Measurements from ENCODE around the gene KNDC1. TPM values are rescaled to one million over a fixed set of nuclear protein-coding genes. Genes with fewer than 3 reads are reported as not detected.

The KNDC1 gene
- total and polyA plus RNA-seq, 10 of the 15 experiments (the other 5 are each of a cell fraction or from before 2014, with no cell fraction given) = 0.03 to 0.11 (median 0.05) TPM; not detected in 7

DNA sequence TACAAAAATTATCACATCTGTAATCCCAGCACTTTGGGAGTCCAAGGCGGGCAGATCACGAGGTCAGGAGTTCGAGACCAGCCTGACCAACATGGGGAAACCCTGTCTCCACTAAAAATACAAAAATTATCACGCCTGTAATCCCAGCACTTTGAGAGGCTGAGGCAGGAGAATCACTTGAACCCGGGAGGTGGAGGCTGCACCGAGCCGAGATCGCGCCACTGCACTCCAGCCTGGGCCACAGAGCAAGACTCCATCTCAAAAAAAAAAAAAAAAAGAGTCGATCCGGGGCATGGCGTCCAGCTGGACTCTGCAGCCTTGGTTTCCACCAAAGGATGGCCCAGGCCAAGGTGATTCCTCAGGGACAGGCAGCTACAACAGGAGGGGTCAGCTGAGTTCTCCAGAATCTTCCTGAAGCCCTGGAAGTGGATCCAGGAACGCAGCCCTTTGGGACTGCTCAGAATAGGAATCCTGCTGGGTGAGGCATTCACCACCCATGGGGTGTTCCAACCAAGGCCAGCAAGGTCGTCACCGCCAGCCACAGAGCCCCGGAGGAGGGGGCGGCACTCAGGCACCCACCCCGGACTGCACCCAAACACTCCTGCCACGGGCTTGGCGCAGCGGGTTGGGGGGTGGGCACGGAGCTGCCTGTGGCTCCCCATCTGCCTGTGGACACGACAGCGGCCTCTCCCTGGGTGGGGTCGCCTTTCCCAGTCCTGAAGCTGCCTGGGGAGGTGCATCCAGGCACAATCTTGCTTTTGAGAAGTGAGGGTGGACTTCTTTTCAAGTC is 58.0 kb downstream of the KNDC1 start:
- no peak for ATAC-seq
- ChIA-PET CTCF (no interaction called here), POLR2A (no interaction called here), SMC1A (ENCODE audit: uncharacterized antibody, unreplicated experiment) (no interaction called here), RAD21 (ENCODE audit: unreplicated experiment) (no interaction called here)
- no peak for TF ChIP-seq SREBF1 (IDR thresholded peaks at IDR 0.05; ENCODE audit: low read length)
- TF ChIP-seq TCF3 (IDR thresholded peaks at IDR 0.05; ENCODE audit: borderline replicate concordance, insufficient read depth, low read depth, low read length) = no peak
- Histone ChIP-seq H3K79me2 (ENCODE audit: control insufficient read depth, insufficient read depth, low read length) (no peaks in the 10 kb centered on the region), H2AFZ (ENCODE audit: control insufficient read depth, low read depth, low read length) (no peak overlapping the region), H3K4me2 (ENCODE audit: control insufficient read depth, insufficient read depth) (no peak overlapping the region), H3K9me3 (replicated peaks; ENCODE audit: control insufficient read depth, insufficient read depth, low read length) (no peaks in the 10 kb centered on the region), H3K27ac (ENCODE audit: control insufficient read depth, insufficient read depth) (no peak overlapping the region), H3K4me1 (ENCODE audit: control insufficient read depth, insufficient read depth, low read length) (no peaks in the 10 kb centered on the region), H3K36me3 (ENCODE audit: control insufficient read depth in 2 of 2, insufficient read depth in 2 of 2, low read length in 1 of 2) (no peaks in the 10 kb centered on the region), H4K20me1 (ENCODE audit: control insufficient read depth, insufficient read depth) (no peaks in the 10 kb centered on the region), H3K27me3 (replicated peaks in 1 of 2; ENCODE audit: control insufficient read depth in 2 of 2, insufficient read depth in 2 of 2, low read length in 1 of 2) (no peaks in the 10 kb centered on the region), H3K9ac (ENCODE audit: control insufficient read depth, insufficient read depth, low read length) (no peak overlapping the region), H3K4me3 (no peak overlapping the region)
- no peak for FAIRE-seq
- 36% methylated on average over 19 of the region's 25 CpGs for WGBS (ENCODE audit: insufficient coverage, insufficient replicate concordance, low lambda C conversion rate, missing lambda C conversion rate)
- no TSS peak for BruUV-seq (replicated peaks)
- in situ Hi-C loops (cut with MboI) = no loop called here
- DNase-seq (ENCODE audit: low read depth, low spot score) = no peak
- intact Hi-C loops (cut with micrococcal nuclease; ENCODE audit: unreplicated experiment) = no loop called here

DNA sequence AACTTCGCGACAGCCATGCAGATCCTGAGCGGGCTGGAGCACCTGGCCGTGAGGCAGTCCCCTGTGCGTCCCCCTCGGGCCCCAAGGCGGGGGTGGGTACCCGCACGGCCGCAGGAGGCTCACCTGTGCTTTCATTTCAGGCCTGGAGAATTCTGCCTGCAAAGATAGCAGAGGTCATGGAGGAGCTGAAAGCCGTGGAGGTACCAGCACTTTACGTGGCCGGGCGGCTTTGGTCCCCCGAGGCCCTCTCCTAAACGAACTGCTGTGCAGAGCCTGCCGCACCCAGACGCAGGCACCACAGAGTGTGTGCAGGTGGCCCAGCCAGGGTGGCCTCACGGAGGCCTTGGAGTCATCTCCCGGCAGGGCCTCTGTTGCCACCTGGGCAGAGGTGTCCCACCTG is 58.9 kb downstream of the KNDC1 start:
- no peaks in the 10 kb centered on the region for H4K20me1 ChIP-seq (ENCODE audit: control insufficient read depth, insufficient read depth)
- H3K4me2 ChIP-seq (ENCODE audit: control insufficient read depth, insufficient read depth) = no peak overlapping the region
- RAD21 ChIA-PET (ENCODE audit: unreplicated experiment) = interaction anchor here (0.5 kb wide), 1 partner anchor 43 kb away, joined by 3 read pairs; no protein-coding TSS in a partner anchor
- FAIRE-seq (no peak), DNase-seq (ENCODE audit: low read depth, low spot score) (no peak), ATAC-seq (no peak)
- SMC1A ChIA-PET (ENCODE audit: uncharacterized antibody, unreplicated experiment) = no interaction called here
- BruUV-seq (replicated peaks) = no TSS peak
- intact Hi-C loops (cut with micrococcal nuclease; ENCODE audit: unreplicated experiment) (no loop called here), in situ Hi-C loops (cut with MboI) (no loop called here)
- no peaks in the 10 kb centered on the region for H3K79me2 ChIP-seq (ENCODE audit: control insufficient read depth, insufficient read depth, low read length)
- H3K27me3 ChIP-seq (replicated peaks in 1 of 2; ENCODE audit: control insufficient read depth in 2 of 2, insufficient read depth in 2 of 2, low read length in 1 of 2) = no peaks in the 10 kb centered on the region
- H3K9me3 ChIP-seq (replicated peaks; ENCODE audit: control insufficient read depth, insufficient read depth, low read length) = no peaks in the 10 kb centered on the region
- H3K9ac ChIP-seq (ENCODE audit: control insufficient read depth, insufficient read depth, low read length) = no peak overlapping the region
- no peak overlapping the region for H2AFZ ChIP-seq (ENCODE audit: control insufficient read depth, low read depth, low read length)
- no peaks in the 10 kb centered on the region for H3K36me3 ChIP-seq (ENCODE audit: control insufficient read depth in 2 of 2, insufficient read depth in 2 of 2, low read length in 1 of 2)
- no peak overlapping the region for H3K4me3 ChIP-seq
- H3K27ac ChIP-seq (ENCODE audit: control insufficient read depth, insufficient read depth) = no peak overlapping the region
- no peaks in the 10 kb centered on the region for H3K4me1 ChIP-seq (ENCODE audit: control insufficient read depth, insufficient read depth, low read length)
- CTCF ChIA-PET = no interaction called here
- POLR2A ChIA-PET = no interaction called here
- 33% methylated on average over 20 of the region's 20 CpGs for WGBS (ENCODE audit: insufficient coverage, insufficient replicate concordance, low lambda C conversion rate, missing lambda C conversion rate)
- TF ChIP-seq CREB1 (IDR thresholded peaks at IDR 0.05; ENCODE audit: low read depth) (no peak), KAT2A (conservative IDR thresholded peaks at IDR 0.05; ENCODE audit: control insufficient read depth, low read depth, low read length) (no peak), SUZ12 (IDR thresholded peaks at IDR 0.05; ENCODE audit: unreplicated experiment) (no peak), MTA2 (IDR thresholded peaks at IDR 0.05; ENCODE audit: low read depth) (no peak), JUND (IDR thresholded peaks at IDR 0.05; ENCODE audit: low read depth, low read length) (no peak), ASH2L (IDR thresholded peaks at IDR 0.05; ENCODE audit: borderline replicate concordance, low read depth) (no peak), SUPT20H (IDR thresholded peaks at IDR 0.05; ENCODE audit: borderline replicate concordance, control insufficient read depth, low read depth, low read length) (no peak)
- TF ChIP-seq, protein P1, sequence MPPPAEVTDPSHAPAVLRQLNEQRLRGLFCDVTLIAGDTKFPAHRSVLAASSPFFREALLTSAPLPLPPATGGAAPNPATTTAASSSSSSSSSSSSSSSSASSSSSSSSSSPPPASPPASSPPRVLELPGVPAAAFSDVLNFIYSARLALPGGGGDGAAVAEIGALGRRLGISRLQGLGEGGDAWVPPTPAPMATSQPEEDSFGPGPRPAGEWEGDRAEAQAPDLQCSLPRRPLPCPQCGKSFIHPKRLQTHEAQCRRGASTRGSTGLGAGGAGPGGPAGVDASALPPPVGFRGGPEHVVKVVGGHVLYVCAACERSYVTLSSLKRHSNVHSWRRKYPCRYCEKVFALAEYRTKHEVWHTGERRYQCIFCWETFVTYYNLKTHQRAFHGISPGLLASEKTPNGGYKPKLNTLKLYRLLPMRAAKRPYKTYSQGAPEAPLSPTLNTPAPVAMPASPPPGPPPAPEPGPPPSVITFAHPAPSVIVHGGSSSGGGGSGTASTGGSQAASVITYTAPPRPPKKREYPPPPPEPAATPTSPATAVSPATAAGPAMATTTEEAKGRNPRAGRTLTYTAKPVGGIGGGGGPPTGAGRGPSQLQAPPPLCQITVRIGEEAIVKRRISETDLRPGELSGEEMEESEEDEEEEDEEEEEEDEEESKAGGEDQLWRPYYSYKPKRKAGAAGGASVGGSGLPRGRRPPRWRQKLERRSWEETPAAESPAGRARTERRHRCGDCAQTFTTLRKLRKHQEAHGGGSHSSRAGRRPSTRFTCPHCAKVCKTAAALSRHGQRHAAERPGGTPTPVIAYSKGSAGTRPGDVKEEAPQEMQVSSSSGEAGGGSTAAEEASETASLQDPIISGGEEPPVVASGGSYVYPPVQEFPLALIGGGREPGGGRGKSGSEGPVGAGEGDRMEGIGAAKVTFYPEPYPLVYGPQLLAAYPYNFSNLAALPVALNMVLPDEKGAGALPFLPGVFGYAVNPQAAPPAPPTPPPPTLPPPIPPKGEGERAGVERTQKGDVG (CRISPR knock-in tag; IDR thresholded peaks at IDR 0.05) = no peak
- TF ChIP-seq, protein P2, sequence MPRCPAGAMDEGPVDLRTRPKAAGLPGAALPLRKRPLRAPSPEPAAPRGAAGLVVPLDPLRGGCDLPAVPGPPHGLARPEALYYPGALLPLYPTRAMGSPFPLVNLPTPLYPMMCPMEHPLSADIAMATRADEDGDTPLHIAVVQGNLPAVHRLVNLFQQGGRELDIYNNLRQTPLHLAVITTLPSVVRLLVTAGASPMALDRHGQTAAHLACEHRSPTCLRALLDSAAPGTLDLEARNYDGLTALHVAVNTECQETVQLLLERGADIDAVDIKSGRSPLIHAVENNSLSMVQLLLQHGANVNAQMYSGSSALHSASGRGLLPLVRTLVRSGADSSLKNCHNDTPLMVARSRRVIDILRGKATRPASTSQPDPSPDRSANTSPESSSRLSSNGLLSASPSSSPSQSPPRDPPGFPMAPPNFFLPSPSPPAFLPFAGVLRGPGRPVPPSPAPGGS (IDR thresholded peaks at IDR 0.05; ENCODE audit: borderline replicate concordance, insufficient read depth, low read depth, low read length, poor library complexity, severe bottlenecking) = no peak
